HCT116 (cell line): Measurements from ENCODE around the gene SIRT7.

Experiments
- CTCF ChIP-seq, 3 experiments: fragments of 200-600 bp in 1 of 3; sonication (generic) in 1 of 3; IDR thresholded peaks in 2 of 3; conservative IDR thresholded peaks in 1 of 3; 2 replicates each; pipeline ENCODE4 v1.5.1; 2012 to 2017; ENCODE audit warnings: low read depth in 2 of 3, low read length in 2 of 3, antibody characterized with exemption in 1 of 3, borderline replicate concordance in 1 of 3, control low read depth in 1 of 3, mild to moderate bottlenecking in 1 of 3, mixed read lengths in 1 of 3, mixed run types in 1 of 3, moderate library complexity in 1 of 3; ENCODE audit not compliant: insufficient read depth in 1 of 3
- FOSL1 ChIP-seq: IDR thresholded peaks from 2 replicates; pipeline ENCODE4 v1.6.1; 2012; ENCODE audit warnings: low read depth
- POLR2A ChIP-seq: IDR thresholded peaks from 2 replicates; pipeline ENCODE4 v1.7.0; 2011; ENCODE audit warnings: borderline replicate concordance; ENCODE audit not compliant: insufficient read depth, insufficient read length; ENCODE audit errors: extremely low read depth
- RAD21 ChIP-seq: IDR thresholded peaks from 2 replicates; pipeline ENCODE4 v1.6.1; 2012; ENCODE audit warnings: low read depth, mild to moderate bottlenecking

GRCh38 chr17:81867991-81868673 lies 49.8 kb downstream of the SIRT7 start:
- TF ChIP-seq POLR2A (peak; percentile 92), RAD21 (no peak), CTCF (IDR thresholded peaks at IDR 0.05 in 2 of 3, conservative IDR thresholded peaks at IDR 0.05 in 1 of 3; ENCODE audit: borderline replicate concordance in 1 of 3, insufficient read depth in 1 of 3, low read depth in 2 of 3, low read length in 2 of 3) (no peak), FOSL1 (no peak)
